IMR-90 (cell line): ENCODE data around the gene MSLN. TPM values are rescaled to one million over a fixed set of nuclear protein-coding genes. Genes with fewer than 3 reads are reported as not detected.

Experiments used
- ATAC-seq: fragments of 200-7000 bp; cut with Tn5 transposase; 2 replicates; pipeline ENCODE4 v1.9.1; 2020; ENCODE audit warnings: low read depth, mild to moderate bottlenecking, moderate library complexity
- BruUV-seq: library from RNA; stranded (reverse); fragments of 400-500 nt; replicated peaks from 2 replicates; lab custom pipeline; 2021; lab: Mats Ljungman, UMichigan
- CTCF ChIA-PET: fragments of 300-600 bp; formaldehyde crosslinking; extraction: SDS; loops from one replicate; lab custom pipeline; 2021; ENCODE audit warnings: antibody characterized with exemption; lab: Yijun Ruan, JAX
- POLR2A ChIA-PET: fragments of 300-600 bp; sonication (Branson Sonifier 250); formaldehyde crosslinking; loops from one replicate; lab custom pipeline; 2022; ENCODE audit warnings: antibody characterized with exemption; ENCODE audit not compliant: unreplicated experiment; lab: Charles Lee
- DNase-seq: peaks from one replicate; pipeline ENCODE4 v3.0.0; 2013
- H2AFZ ChIP-seq: replicated peaks from 2 replicates; pipeline ENCODE3; 2013; ENCODE audit warnings: low read length, mild to moderate bottlenecking; ENCODE audit not compliant: poor library complexity
- H2AK5ac ChIP-seq: 2 replicates; pipeline ENCODE4 v1.6.1; 2013; ENCODE audit warnings: low read depth, low read length, inconsistent platforms
- H2AK9ac ChIP-seq: replicated peaks from 2 replicates; pipeline ENCODE3; 2013; ENCODE audit warnings: mild to moderate bottlenecking, low read depth, low read length, moderate library complexity; ENCODE audit not compliant: poor library complexity
- H2BK120ac ChIP-seq: 2 replicates; pipeline ENCODE4 v1.6.1; 2013; ENCODE audit warnings: low read depth, low read length, inconsistent platforms
- H2BK15ac ChIP-seq: 3 replicates; pipeline ENCODE4 v1.6.1; 2013; ENCODE audit warnings: low read depth, low read length, inconsistent platforms
- H2BK20ac ChIP-seq: 2 replicates; pipeline ENCODE4 v1.6.1; 2013; ENCODE audit warnings: low read depth, mild to moderate bottlenecking, inconsistent platforms, low read length, moderate library complexity
- H2BK5ac ChIP-seq: 2 replicates; pipeline ENCODE4 v1.6.1; 2013; ENCODE audit warnings: mild to moderate bottlenecking, low read depth, low read length, inconsistent platforms; ENCODE audit not compliant: poor library complexity, severe bottlenecking
- H3K14ac ChIP-seq: replicated peaks from 2 replicates; pipeline ENCODE4 v1.6.1; 2013; ENCODE audit warnings: low read depth, low read length, inconsistent platforms
- H3K18ac ChIP-seq: 2 replicates; pipeline ENCODE4 v1.6.1; 2013; ENCODE audit warnings: low read depth, low read length, control low read depth
- H3K23ac ChIP-seq: 2 replicates; pipeline ENCODE4 v1.6.1; 2013; ENCODE audit warnings: low read depth, low read length, inconsistent platforms
- H3K27ac ChIP-seq: 2 replicates; pipeline ENCODE4 v1.5.1; 2013; ENCODE audit warnings: mild to moderate bottlenecking, control low read depth, low read length; ENCODE audit not compliant: insufficient read depth
- H3K27me3 ChIP-seq: 2 replicates; pipeline ENCODE4 v1.6.1; 2013; ENCODE audit warnings: low read length; ENCODE audit not compliant: control insufficient read depth, insufficient read depth
- H3K36me3 ChIP-seq: 2 replicates; pipeline ENCODE4 v1.6.1; 2013; ENCODE audit warnings: low read length, mixed read lengths; ENCODE audit not compliant: control insufficient read depth, insufficient read depth
- H3K4ac ChIP-seq: 2 replicates; pipeline ENCODE4 v1.6.1; 2013; ENCODE audit warnings: low read depth, low read length, inconsistent platforms
- H3K4me1 ChIP-seq: 2 replicates; pipeline ENCODE4 v1.6.1; 2013; ENCODE audit warnings: low read length, mixed read lengths; ENCODE audit not compliant: control insufficient read depth, insufficient read depth
- H3K4me2 ChIP-seq: 2 replicates; pipeline ENCODE4 v1.6.1; 2013; ENCODE audit warnings: low read depth, mild to moderate bottlenecking, control low read depth, low read length, moderate library complexity
- H3K4me3 ChIP-seq: 2 replicates; pipeline ENCODE4 v1.5.1; 2013; ENCODE audit warnings: low read depth, mild to moderate bottlenecking, control low read depth, low read length, moderate library complexity; ENCODE audit not compliant: insufficient read depth
- H3K56ac ChIP-seq: 2 replicates; pipeline ENCODE4 v1.6.1; 2013; ENCODE audit warnings: low read length, inconsistent platforms; ENCODE audit not compliant: insufficient read depth; ENCODE audit errors: extremely low read depth
- H3K79me1 ChIP-seq, 2 experiments: 2 replicates each; pipeline ENCODE4 v1.6.1; 2013; ENCODE audit warnings: low read length in 2 of 2, inconsistent platforms in 1 of 2, low read depth in 1 of 2
- H3K9ac ChIP-seq: 2 replicates; pipeline ENCODE4 v1.6.1; 2013; ENCODE audit warnings: low read depth, low read length, control low read depth
- H3K9me1 ChIP-seq: 2 replicates; pipeline ENCODE4 v1.6.1; 2013; ENCODE audit warnings: low read length, inconsistent platforms; ENCODE audit not compliant: insufficient read depth
- H3K9me3 ChIP-seq: 2 replicates; pipeline ENCODE4 v1.6.1; 2013; ENCODE audit warnings: low read length; ENCODE audit not compliant: control insufficient read depth, insufficient read depth
- H4K20me1 ChIP-seq: 2 replicates; pipeline ENCODE4 v1.6.1; 2013; ENCODE audit warnings: low read length, inconsistent platforms; ENCODE audit not compliant: insufficient read depth
- H4K5ac ChIP-seq: 2 replicates; pipeline ENCODE4 v1.6.1; 2013; ENCODE audit warnings: mild to moderate bottlenecking, low read depth, low read length, control low read depth
- H4K8ac ChIP-seq, 2 experiments: 2 replicates each; pipeline ENCODE4 v1.6.1; 2013; ENCODE audit warnings: low read depth in 2 of 2, low read length in 2 of 2, control low read depth in 1 of 2, inconsistent platforms in 1 of 2
- H4K91ac ChIP-seq: 2 replicates; pipeline ENCODE4 v1.6.1; 2013; ENCODE audit warnings: low read depth, low read length, inconsistent platforms; ENCODE audit not compliant: insufficient read depth
- NFE2L2 ChIP-seq: fragments of 150-350 bp; IDR thresholded peaks from 2 replicates; pipeline ENCODE4 v1.6.1; 2016; ENCODE audit warnings: low read depth, mild to moderate bottlenecking, low read length
- RAD21 ChIP-seq: IDR thresholded peaks from 2 replicates; pipeline ENCODE4 v1.6.1; 2012; ENCODE audit warnings: low read length, improper control_type of control experiment
- RFX5 ChIP-seq: IDR thresholded peaks from 2 replicates; pipeline ENCODE4 v1.8.0; 2012; ENCODE audit warnings: low read depth, mild to moderate bottlenecking, low read length, moderate library complexity
- SMC3 ChIP-seq: fragments of 150-350 bp; IDR thresholded peaks from 2 replicates; pipeline ENCODE4 v1.6.1; 2016; ENCODE audit warnings: low read depth, mild to moderate bottlenecking, antibody characterized with exemption, low read length, moderate library complexity
- WGBS, 2 experiments: methylation state at CpG; one replicate each; pipeline versions ENCODE4 v1.1.5 to v1.1.7; 2013; ENCODE audit warnings: missing lambda C conversion rate in 2 of 2; ENCODE audit not compliant: insufficient read length in 1 of 2; ENCODE audit errors: extremely low coverage in 2 of 2; 5-methylcytosine and 5-hydroxymethylcytosine counted together
- dilution Hi-C: fragments of 300-500 bp; cut with HindIII; formaldehyde crosslinking; loops from one replicate; pipeline ENCODE4 v1.14.3; 2018; ENCODE audit warnings: low sequenced_read_pairs; ENCODE audit not compliant: unreplicated experiment
- in situ Hi-C: fragments of 300-500 bp; cut with MboI; formaldehyde crosslinking; loops from 3 replicates; pipeline ENCODE4 v1.14.3; 2019; ENCODE audit warnings: low sequenced_read_pairs, inconsistent platforms, mixed read lengths
- intact Hi-C: fragments of 100-400 bp; cut with micrococcal nuclease; formaldehyde crosslinking; loops from 2 replicates; pipeline ENCODE4 v1.10.0; 2022
- polyA plus RNA-seq, 3 experiments: library from polyadenylated mRNA; depleted of rRNA; stranded (reverse); fragments of >200 nt; gene quantifications; 2 replicates each; pipeline ENCODE4 v1.2.3, GENCODE V29; 2012; ENCODE audit warnings: low replicate concordance in 1 of 3
- total RNA-seq: library from RNA; depleted of rRNA; stranded (reverse); fragments of >200 nt; gene quantifications from 2 replicates; pipeline ENCODE4 v1.2.3, GENCODE V29; 2012
- TF ChIP-seq, protein P1 (sequence below): fragments of 150-350 bp; IDR thresholded peaks from 2 replicates; pipeline ENCODE4 v1.6.1; 2017; ENCODE audit warnings: mild to moderate bottlenecking, antibody characterized with exemption, low read length, low read depth
- TF ChIP-seq, protein P2 (sequence below): conservative IDR thresholded peaks from 2 replicates; pipeline ENCODE4 v1.5.1; 2012; ENCODE audit warnings: mild to moderate bottlenecking, low read depth, low read length, improper control_type of control experiment

MSLN gene
- total and polyA plus RNA-seq, 2 of the 4 experiments (the other 2 are of a cell fraction): 0.14 TPM; not detected in 1

- H3K4me1 ChIP-seq: peaks cover 4% of the 10 kb centered on the region; the same call in 1 of the 2 replicates
- no peak overlapping the region for H3K18ac ChIP-seq
- peaks cover 15% of the 10 kb centered on the region for H3K27me3 ChIP-seq
- no peak overlapping the region for H2BK5ac ChIP-seq
- H4K5ac ChIP-seq: no peak overlapping the region
- H2BK15ac ChIP-seq: no peak overlapping the region
- peak overlapping the region; percentile 44; the same call in 1 of the 2 replicates for H3K9ac ChIP-seq
- H2BK20ac ChIP-seq: no peak overlapping the region
- ChIA-PET POLR2A (no interaction called here), CTCF (interaction anchor here (0.6 kb wide), 1 partner anchor 361 kb away, joined by 3 read pairs; no protein-coding TSS in a partner anchor)
- peak overlapping the region; percentile 67 for H2AK9ac ChIP-seq
- H4K20me1 ChIP-seq: no peaks in the 10 kb centered on the region
- intact Hi-C loops: loop anchor here (1.0 kb wide), 1 partner anchor 242 kb away; no protein-coding TSS in a partner anchor
- no peak overlapping the region for H3K4ac ChIP-seq
- H4K91ac ChIP-seq: no peak overlapping the region
- no peak overlapping the region for H3K23ac ChIP-seq
- TF ChIP-seq, protein P1, sequence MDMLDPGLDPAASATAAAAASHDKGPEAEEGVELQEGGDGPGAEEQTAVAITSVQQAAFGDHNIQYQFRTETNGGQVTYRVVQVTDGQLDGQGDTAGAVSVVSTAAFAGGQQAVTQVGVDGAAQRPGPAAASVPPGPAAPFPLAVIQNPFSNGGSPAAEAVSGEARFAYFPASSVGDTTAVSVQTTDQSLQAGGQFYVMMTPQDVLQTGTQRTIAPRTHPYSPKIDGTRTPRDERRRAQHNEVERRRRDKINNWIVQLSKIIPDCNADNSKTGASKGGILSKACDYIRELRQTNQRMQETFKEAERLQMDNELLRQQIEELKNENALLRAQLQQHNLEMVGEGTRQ: peak; percentile 12; the same call in 1 of the 2 replicates
- TF ChIP-seq RAD21: peak; percentile 82
- TF ChIP-seq RFX5: no peak
- no peak for TF ChIP-seq NFE2L2
- peak; percentile 76 for TF ChIP-seq SMC3
- TF ChIP-seq, protein P2, sequence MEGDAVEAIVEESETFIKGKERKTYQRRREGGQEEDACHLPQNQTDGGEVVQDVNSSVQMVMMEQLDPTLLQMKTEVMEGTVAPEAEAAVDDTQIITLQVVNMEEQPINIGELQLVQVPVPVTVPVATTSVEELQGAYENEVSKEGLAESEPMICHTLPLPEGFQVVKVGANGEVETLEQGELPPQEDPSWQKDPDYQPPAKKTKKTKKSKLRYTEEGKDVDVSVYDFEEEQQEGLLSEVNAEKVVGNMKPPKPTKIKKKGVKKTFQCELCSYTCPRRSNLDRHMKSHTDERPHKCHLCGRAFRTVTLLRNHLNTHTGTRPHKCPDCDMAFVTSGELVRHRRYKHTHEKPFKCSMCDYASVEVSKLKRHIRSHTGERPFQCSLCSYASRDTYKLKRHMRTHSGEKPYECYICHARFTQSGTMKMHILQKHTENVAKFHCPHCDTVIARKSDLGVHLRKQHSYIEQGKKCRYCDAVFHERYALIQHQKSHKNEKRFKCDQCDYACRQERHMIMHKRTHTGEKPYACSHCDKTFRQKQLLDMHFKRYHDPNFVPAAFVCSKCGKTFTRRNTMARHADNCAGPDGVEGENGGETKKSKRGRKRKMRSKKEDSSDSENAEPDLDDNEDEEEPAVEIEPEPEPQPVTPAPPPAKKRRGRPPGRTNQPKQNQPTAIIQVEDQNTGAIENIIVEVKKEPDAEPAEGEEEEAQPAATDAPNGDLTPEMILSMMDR: peak; percentile 72
- dilution Hi-C loops: no loop called here
- 6% methylated on average over 37 of the region's 67 CpGs; no CpG with 5 or more reads in 1 of the 2 experiments for WGBS, 2 experiments
- no peaks in the 10 kb centered on the region for H3K36me3 ChIP-seq
- H3K9me1 ChIP-seq: 0 out of 2 replicates have a peak, but pooled peaks cover 3% of the 10 kb centered on the region
- peak overlapping the region; percentile 66 for H3K4me2 ChIP-seq
- no peak overlapping the region for H3K56ac ChIP-seq
- H3K4me3 ChIP-seq: no peak overlapping the region
- H3K14ac ChIP-seq: no peak overlapping the region
- H4K8ac ChIP-seq: peak overlapping the region in 1 of 2 experiments; percentile 26; a peak in 1 of 4 replicates
- peak; percentile 8 for DNase-seq
- H3K79me1 ChIP-seq: peaks cover 2 to 6% of the 10 kb centered on the region in 2 experiments; a peak in 3 of 4 replicates
- no TSS peak for BruUV-seq
- no peaks in the 10 kb centered on the region; the same call in none of the 2 replicates for H3K9me3 ChIP-seq
- no peak overlapping the region for H3K27ac ChIP-seq
- no peak overlapping the region for H2BK120ac ChIP-seq
- in situ Hi-C loops: loop anchor here (5.0 to 25.0 kb wide), 2 partner anchors 239 to 399 kb away; no protein-coding TSS in a partner anchor
- peak; percentile 82 for ATAC-seq
- H2AK5ac ChIP-seq: no peak overlapping the region
- H2AFZ ChIP-seq: peak overlapping the region; percentile 71
Measured at GRCh38 chr16:813204-813915, 52.8 kb downstream of the MSLN start.
